GM23338 (cell line): ENCODE data around the gene VAMP3. TPM values are rescaled to one million over a fixed set of nuclear protein-coding genes. Genes with fewer than 3 reads are reported as not detected.

Experiments used
- ATAC-seq: fragments of 200-7000 bp; cut with Tn5 transposase; 3 replicates; pipeline ENCODE4 v1.9.1; 2020
- DNase-seq: peaks from one replicate; pipeline ENCODE4 v3.0.0-alpha.2; 2015; ENCODE audit warnings: low spot score
- H2AFZ ChIP-seq: fragments of 200-600 bp; sonication (generic); 2 replicates; pipeline ENCODE4 v1.8.0; 2016; ENCODE audit warnings: antibody characterized with exemption, mild to moderate bottlenecking, moderate library complexity
- H3F3A ChIP-seq: fragments of 200-600 bp; sonication (generic); replicated peaks from 2 replicates; pipeline ENCODE4 v1.8.0; 2017; ENCODE audit warnings: antibody characterized with exemption, mixed run types, low read depth
- H3K27ac ChIP-seq: fragments of 200-600 bp; sonication (generic); 2 replicates; pipeline ENCODE4 v1.6.1; 2016; ENCODE audit warnings: low read depth
- H3K27me3 ChIP-seq: fragments of 200-600 bp; sonication (generic); 2 replicates; pipeline ENCODE4 v1.8.0; 2016; ENCODE audit warnings: mild to moderate bottlenecking, mixed run types, moderate library complexity; ENCODE audit not compliant: insufficient read depth
- H3K36me3 ChIP-seq: fragments of 200-600 bp; sonication (generic); 2 replicates; pipeline ENCODE4 v1.8.0; 2016; ENCODE audit warnings: mild to moderate bottlenecking; ENCODE audit not compliant: insufficient read depth
- H3K4me1 ChIP-seq: fragments of 200-600 bp; sonication (generic); 2 replicates; pipeline ENCODE4 v1.8.0; 2016; ENCODE audit warnings: mild to moderate bottlenecking, moderate library complexity; ENCODE audit not compliant: insufficient read depth
- H3K4me2 ChIP-seq: fragments of 200-600 bp; sonication (generic); 2 replicates; pipeline ENCODE4 v1.7.1; 2017; ENCODE audit warnings: mixed run types
- H3K4me3 ChIP-seq: fragments of 200-600 bp; sonication (generic); 2 replicates; pipeline ENCODE4 v1.6.1; 2016; ENCODE audit warnings: mixed run types
- H3K79me2 ChIP-seq: fragments of 200-600 bp; sonication (generic); replicated peaks from 2 replicates; pipeline ENCODE4 v1.8.0; 2017; ENCODE audit warnings: mild to moderate bottlenecking; ENCODE audit not compliant: insufficient read depth
- H3K9me2 ChIP-seq: fragments of 200-600 bp; sonication (generic); 2 replicates; pipeline ENCODE4 v1.8.0; 2017; ENCODE audit not compliant: insufficient read depth
- H4K20me1 ChIP-seq: fragments of 200-600 bp; sonication (generic); replicated peaks from 2 replicates; pipeline ENCODE4 v1.8.0; 2017; ENCODE audit warnings: mild to moderate bottlenecking; ENCODE audit not compliant: insufficient read depth
- H3K27ac Mint-ChIP-seq: 2 replicates; pipeline ENCODE4 v1.8.0; 2020; ENCODE audit warnings: inconsistent platforms, mild to moderate bottlenecking, moderate library complexity, mixed read lengths
- H3K27me3 Mint-ChIP-seq: 3 replicates; pipeline ENCODE4 v1.8.0; 2022; ENCODE audit warnings: low read depth, mild to moderate bottlenecking, moderate library complexity, mixed read lengths, inconsistent platforms; ENCODE audit not compliant: insufficient read depth, poor library complexity
- H3K36me3 Mint-ChIP-seq: 3 replicates; pipeline ENCODE4 v1.8.0; 2021; ENCODE audit warnings: low read depth, mild to moderate bottlenecking, inconsistent platforms, moderate library complexity, mixed read lengths
- H3K4me1 Mint-ChIP-seq: 3 replicates; pipeline ENCODE4 v1.8.0; 2020; ENCODE audit warnings: mild to moderate bottlenecking, inconsistent platforms, mixed read lengths
- H3K4me3 Mint-ChIP-seq: 3 replicates; pipeline ENCODE4 v1.8.0; 2021; ENCODE audit warnings: moderate library complexity, mild to moderate bottlenecking, inconsistent platforms, mixed read lengths
- H3K9me3 Mint-ChIP-seq: 3 replicates; pipeline ENCODE4 v1.8.0; 2020; ENCODE audit warnings: moderate library complexity, mild to moderate bottlenecking, inconsistent platforms, mixed read lengths
- CREB1 ChIP-seq: fragments of 250-450 bp; sonication (Bioruptor Pico); IDR thresholded peaks from 2 replicates; pipeline ENCODE4 v1.5.0; 2020; ENCODE audit warnings: low read depth, mild to moderate bottlenecking, moderate library complexity
- EZH2phosphoT487 ChIP-seq: fragments of 200-600 bp; sonication (generic); IDR thresholded peaks from one replicate; pipeline ENCODE4 v1.8.1; 2018; ENCODE audit warnings: antibody characterized with exemption; ENCODE audit not compliant: unreplicated experiment
- POLR2AphosphoS5 ChIP-seq: IDR thresholded peaks from 2 replicates; pipeline ENCODE4 v1.6.1; 2016; ENCODE audit warnings: antibody characterized with exemption, low read depth
- REST ChIP-seq: IDR thresholded peaks from one replicate; pipeline ENCODE4 v1.6.1; 2018; ENCODE audit warnings: antibody characterized with exemption; ENCODE audit not compliant: unreplicated experiment
- ZNF331 ChIP-seq: fragments of 250-450 bp; sonication (Bioruptor Pico); IDR thresholded peaks from 2 replicates; pipeline ENCODE4 v1.5.0; 2020; ENCODE audit warnings: low read depth, mild to moderate bottlenecking, moderate library complexity
- ZNF462 ChIP-seq: fragments of 250-450 bp; sonication (Bioruptor Pico); IDR thresholded peaks from 2 replicates; pipeline ENCODE4 v1.5.0; 2020; ENCODE audit warnings: mild to moderate bottlenecking, moderate library complexity
- polyA plus RNA-seq: library from polyadenylated mRNA; unstranded; fragments of >200 nt; fragmentation: Nextera tagmentation; extraction: Ambion mirVana; gene quantifications from 2 replicates; pipeline ENCODE4 v1.2.1, GENCODE V29; 2016
- total RNA-seq: library from RNA; depleted of rRNA; stranded (reverse); fragments of >200 nt; shearing (Covaris generic); gene quantifications from 2 replicates; pipeline ENCODE4 v1.2.3, GENCODE V29; 2014
- TF ChIP-seq, protein P1 (sequence below): IDR thresholded peaks from 2 replicates; pipeline ENCODE4 v1.6.1; 2016; ENCODE audit warnings: antibody characterized with exemption

VAMP3 gene
- total and polyA plus RNA-seq, 2 experiments from 2014 or later: 16.3 to 43.0 TPM

GRCh38 chr1:7760245-7760644 lies 10.9 kb upstream of the VAMP3 start:
- ATAC-seq (no peak), DNase-seq (no peak)

More at GRCh38 chr1:7760245-7760644, 10.9 kb upstream of the VAMP3 start:
- Mint-ChIP-seq H3K27ac (no peak overlapping the region; the same call in 1 of the 2 replicates), H3K4me3 (no peak overlapping the region), H3K27me3 (no peaks in the 10 kb centered on the region), H3K4me1 (peaks cover 8% of the 10 kb centered on the region), H3K9me3 (no peaks in the 10 kb centered on the region), H3K36me3 (no peaks in the 10 kb centered on the region)
- H2AFZ ChIP-seq: no peak overlapping the region
- H3K9me2 ChIP-seq: no peaks in the 10 kb centered on the region
- no peaks in the 10 kb centered on the region for H3K27me3 ChIP-seq
- H3K4me3 ChIP-seq: no peak overlapping the region
- TF ChIP-seq REST (no peak), EZH2phosphoT487 (no peak), POLR2AphosphoS5 (no peak), ZNF462 (CRISPR knock-in tag) (no peak), CREB1 (CRISPR knock-in tag) (no peak), ZNF331 (CRISPR knock-in tag) (no peak)
- TF ChIP-seq, protein P1, sequence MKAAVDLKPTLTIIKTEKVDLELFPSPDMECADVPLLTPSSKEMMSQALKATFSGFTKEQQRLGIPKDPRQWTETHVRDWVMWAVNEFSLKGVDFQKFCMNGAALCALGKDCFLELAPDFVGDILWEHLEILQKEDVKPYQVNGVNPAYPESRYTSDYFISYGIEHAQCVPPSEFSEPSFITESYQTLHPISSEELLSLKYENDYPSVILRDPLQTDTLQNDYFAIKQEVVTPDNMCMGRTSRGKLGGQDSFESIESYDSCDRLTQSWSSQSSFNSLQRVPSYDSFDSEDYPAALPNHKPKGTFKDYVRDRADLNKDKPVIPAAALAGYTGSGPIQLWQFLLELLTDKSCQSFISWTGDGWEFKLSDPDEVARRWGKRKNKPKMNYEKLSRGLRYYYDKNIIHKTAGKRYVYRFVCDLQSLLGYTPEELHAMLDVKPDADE: no peak
- no peak overlapping the region for H3K4me2 ChIP-seq
- no peaks in the 10 kb centered on the region for H4K20me1 ChIP-seq
- H3K79me2 ChIP-seq: no peaks in the 10 kb centered on the region
- no peaks in the 10 kb centered on the region for H3F3A ChIP-seq
- H3K4me1 ChIP-seq: peaks cover 7% of the 10 kb centered on the region
- H3K27ac ChIP-seq: no peak overlapping the region
- no peaks in the 10 kb centered on the region for H3K36me3 ChIP-seq
